DMS153 (cell line): ENCODE measurements around the gene SPATA25.
"Not testable (repeated sequence)": the region's sequence is repeated elsewhere in the genome, so short reads cannot be mapped to it uniquely, and the experiment has no call there.

ENCODE experiments used
- DNase-seq: peaks from one replicate; lab custom pipeline; 2025; lab: John Stamatoyannopoulos, UW

SPATA25 gene

DNA sequence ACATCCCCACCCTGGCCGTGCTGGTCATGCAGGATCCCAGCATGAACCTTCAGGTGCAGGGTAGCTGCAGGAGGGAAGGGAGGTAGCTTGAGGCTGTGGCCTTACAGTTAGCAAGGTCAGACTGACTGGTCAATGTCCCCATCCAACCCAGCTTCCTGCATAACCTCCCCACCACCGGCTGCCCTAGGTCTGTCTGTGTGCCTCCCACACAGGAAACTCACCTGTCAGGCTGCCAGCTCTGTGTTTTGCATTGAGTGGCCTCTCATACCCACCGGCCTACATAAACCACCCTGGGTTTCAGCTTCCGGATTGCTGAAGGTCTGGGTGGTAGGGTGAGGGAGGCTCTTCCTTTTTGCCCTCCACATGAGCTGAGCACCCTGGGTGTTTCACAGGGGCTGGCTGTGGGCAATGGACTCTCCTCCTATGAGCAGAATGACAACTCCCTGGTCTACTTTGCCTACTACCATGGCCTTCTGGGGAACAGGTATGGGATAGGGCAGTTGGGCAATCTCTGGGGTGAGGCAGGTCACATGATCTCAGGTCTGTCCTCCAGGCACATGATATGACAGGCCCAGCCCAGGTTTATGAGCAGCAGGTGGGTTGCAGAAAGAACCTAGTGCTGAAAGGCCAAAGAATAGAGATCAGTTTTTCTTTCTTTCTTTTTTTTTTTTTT, 5.5 kb upstream of the SPATA25 start:
- no peak for DNase-seq

GRCh38 chr20:45892049-45892825, 4.8 kb upstream of the SPATA25 start:
- no peak for DNase-seq

GRCh38 chr20:45890985-45891983, 3.9 kb upstream of the SPATA25 start, which contains the start of the genes CTSA and NEURL2:
CTSA (plus strand) TSS chr20:45891335; CDS start chr20:45891569, 234 bp downstream.
NEURL2 (minus strand) TSS chr20:45891208; CDS start chr20:45890991, 217 bp downstream.
- DNase-seq: peak; percentile 53

DNA sequence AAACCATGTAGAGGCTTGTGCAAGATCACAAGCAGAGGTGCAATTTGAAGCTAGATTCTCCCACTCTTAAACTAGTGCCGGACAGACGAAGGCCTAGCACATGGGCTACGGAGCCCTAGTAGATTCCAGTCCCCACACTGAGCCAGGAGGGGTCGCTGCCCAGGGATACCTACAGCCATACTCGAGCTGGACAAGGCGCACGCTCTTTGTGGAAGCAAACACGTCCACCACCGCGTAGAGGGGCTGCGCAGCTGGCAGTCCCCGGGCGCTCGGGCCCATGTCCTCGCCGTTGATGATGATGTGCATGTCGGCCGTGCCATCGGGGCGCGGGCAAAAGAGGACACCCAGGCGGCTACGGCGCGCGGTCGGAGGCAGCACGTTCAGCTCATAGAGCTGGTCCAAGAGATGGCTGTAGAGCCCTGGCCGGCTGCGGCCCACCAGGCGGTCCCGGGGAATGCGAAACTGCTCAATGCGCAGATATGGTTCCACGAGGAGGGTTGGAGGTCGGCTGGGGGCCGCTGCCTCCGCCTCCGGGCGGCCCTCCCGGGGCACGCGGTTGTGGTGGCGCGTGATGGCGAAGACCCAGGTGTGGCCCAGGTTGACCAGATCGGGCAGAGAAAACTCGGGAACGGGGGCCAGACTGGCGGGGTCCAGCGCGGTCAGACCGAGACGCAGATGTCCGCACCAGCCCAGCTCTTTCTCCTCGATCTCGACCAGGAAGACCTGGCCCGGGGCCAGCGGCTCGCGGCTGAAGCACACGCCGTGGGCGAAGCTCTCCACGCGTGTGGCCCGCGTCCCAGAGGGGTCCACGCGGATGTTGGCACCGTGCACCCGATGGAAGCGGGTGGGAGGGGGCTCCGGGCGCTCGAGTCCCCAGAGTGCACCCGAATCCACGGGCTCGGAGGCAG, 2.9 kb upstream of the SPATA25 start:
- peak; percentile 33 for DNase-seq

DNA sequence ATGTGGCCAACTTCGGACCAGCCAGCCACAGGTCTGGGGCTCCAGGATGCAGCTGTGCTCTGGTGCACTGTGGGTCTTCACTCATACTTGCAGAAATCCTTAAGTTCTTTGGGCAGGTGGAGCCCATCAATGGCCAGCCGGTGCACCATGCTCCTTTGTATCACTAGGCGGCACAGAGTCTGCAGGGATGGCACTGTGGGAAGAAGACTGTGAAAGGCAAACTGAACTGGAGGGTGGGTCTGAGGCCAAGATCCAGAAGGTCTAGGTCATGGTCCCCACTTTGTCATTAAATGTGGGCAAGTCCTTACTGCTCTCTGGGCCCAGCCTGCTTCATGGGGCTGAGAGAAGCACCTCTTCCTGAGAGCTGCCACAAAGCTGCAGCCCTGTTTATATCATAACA, 1.3 kb upstream of the SPATA25 start:
- no peak for DNase-seq

DNA sequence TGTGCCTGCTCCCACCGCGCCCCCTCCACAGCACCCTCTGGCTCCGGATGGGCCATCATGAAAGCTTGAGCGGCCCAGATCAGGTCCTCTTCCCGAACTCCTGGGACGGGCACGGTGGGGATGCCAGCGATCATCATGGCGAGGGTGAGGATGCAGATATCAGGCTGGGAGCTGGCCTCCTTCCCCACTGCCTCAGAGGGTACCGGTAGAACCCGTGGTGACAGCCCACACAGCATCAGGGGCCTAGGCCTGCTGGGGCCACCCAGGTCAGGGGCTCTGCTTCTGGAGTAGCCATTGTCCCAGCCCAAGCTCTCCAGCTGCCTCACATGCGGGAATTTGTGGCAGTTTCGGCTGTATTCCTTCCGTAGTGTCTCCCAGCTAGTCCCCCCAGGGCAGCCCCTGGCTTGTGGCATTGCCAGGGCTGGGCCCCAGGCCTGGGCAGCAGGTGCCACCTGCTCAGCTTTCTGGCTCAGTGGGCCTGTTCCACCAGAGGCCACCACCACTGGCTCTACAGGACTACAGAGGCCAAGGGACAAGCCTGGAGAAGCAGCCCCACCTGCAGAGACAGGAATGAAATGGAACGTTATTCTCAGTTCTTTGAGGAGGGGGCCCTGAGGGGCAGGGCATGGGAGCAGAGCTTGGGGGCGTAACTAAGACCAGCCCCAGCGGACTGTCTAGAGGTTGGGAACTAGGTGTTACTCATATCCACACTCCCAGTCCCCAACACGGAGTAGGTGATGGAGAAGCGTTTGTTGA, 654 bp downstream of the SPATA25 start:
- no peak for DNase-seq

GRCh38 chr20:45883100-45883469, 4.3 kb downstream of the SPATA25 start:
- no peak for DNase-seq

- DNase-seq: no peak
These were observed 4.8 kb downstream of the SPATA25 start for GRCh38 chr20:45882469-45883099.

GRCh38 chr20:45880988-45881788, 6.2 kb downstream of the SPATA25 start, which contains the start of gene ZSWIM1:
ZSWIM1 (plus strand) TSS chr20:45881227; CDS start chr20:45882593, 1,366 bp downstream.
- DNase-seq: peak; percentile 98

GRCh38 chr20:45878076-45878761, 9.2 kb downstream of the SPATA25 start:
- no peak for DNase-seq

DNA sequence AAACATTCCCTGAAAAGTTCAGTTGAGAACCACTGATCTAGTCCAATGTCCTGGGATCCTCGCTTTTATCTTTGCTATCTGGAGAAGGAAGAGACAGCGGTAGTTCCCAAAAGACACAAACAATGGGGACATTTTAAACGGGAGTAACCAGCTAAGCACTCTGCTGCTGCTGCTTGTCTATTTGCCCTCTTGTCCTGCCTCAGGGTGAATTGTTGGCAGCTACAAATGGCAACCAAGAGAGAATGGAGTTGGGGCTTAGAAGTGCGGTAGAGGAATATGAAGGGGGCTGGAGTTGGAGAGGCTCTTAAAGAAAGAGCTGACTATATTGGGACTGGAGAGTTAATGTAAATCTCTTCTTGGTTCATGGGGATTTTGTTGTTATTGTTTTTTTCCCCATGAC, 12.8 kb downstream of the SPATA25 start:
- DNase-seq: no peak

DNA sequence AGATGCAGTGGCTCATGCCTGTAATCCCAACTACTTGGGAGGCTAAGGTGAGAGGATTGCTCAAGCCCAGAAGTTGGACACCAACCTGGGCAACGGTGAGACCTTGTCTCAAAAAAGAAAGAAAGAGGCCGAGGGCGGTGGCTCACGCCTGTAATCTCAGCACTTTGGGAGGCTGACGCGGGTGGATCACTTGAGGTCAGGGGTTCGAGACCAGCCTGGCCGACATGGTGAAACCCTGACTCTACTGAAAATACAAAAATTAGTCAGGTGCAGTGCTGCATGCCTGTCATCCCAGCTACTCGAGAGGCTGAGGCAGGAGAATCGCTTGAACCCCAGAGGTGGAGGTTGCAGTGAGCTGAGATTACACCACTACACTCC, 13.3 kb downstream of the SPATA25 start:
- not testable (repeated sequence) for DNase-seq

DNA sequence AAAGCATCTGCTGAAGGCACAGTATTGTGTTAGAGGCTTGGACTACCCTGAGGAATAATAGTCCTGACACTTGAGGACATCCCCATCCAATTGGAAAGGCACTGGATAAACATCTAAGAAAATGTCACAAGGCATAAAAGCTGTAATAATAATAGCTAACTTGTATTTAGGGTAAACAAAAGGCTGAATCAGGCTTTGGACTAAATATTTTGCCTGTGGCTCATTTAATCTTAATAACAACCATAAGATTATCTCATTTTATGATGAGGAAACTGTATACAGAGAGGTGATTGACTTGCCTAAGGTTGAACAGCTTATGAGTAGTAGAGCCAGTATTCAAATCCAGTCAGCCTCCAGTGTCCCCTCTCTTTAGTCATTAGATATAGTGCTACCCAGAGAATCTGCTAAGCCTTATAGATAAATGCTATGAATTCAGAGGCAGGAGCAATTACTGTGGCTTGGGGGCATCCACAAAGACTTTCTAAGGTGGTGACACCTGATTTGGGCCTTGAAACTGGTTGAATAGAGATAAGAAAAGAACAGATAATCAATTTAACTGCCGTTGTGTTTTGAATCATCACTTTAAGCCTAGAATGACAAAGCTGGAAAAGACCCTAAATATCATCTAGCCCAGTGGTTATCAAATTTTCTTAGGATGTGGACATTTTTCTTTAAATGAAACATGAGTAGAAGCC, 13.9 kb downstream of the SPATA25 start:
- no peak for DNase-seq

GRCh38 chr20:45872626-45873025, 14.8 kb downstream of the SPATA25 start:
- DNase-seq: no peak

DNA sequence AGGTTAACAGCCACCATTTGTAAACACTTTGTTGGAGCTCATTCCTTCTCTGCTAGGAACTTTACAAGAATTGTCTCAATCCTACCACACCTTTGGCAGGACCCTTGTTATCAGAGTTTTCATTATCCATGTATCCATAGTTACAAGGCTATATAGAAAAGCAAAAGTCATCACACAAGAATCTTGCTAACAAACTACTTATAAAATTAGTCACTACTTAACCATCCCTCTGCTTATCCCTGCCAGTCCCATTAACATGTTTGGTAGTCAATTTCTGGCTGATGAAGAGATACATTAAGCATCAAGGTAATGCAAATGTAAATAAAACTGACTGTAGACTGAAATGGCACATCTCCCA, 19.6 kb downstream of the SPATA25 start:
- no peak for DNase-seq

DNA sequence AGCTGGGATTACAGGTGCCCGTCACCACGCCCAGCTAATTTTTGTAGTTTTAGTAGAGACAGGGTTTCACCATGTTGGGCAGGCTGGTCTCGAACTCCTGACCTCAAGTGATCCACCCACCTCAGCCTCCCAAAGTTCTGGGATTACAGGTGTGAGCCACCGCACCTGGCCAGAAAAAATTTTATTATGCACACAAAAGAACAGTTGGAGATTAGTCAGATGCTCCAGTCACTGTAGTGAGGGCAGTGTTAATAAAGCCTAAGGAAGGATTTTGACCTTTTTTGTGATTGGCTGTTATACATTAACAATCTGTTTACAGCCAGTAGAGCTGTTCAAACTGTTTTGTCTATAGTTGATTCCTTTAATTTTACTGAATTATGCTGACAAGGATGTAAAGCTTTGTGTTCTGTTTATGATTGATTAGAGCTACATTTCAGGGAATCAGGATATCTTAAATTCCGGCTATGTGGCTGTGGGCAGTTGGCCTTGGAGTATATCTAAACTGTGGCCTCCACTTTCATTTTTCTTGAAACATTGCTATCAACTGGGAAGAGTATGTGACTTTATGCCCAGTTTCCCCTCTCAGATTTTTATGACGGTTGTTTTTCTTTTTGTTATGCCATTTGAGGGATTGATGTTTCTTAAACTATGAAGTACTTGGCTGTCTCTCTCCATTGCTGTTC, 20.1 kb downstream of the SPATA25 start:
- DNase-seq: no peak

- no peak for DNase-seq
These were observed 21.0 kb downstream of the SPATA25 start for GRCh38 chr20:45866454-45866853.
